ENCODE measurements around the gene KCNB1. TPM values are rescaled to one million over a fixed set of nuclear protein-coding genes. Genes with fewer than 3 reads are reported as not detected.

Gene KCNB1
- total RNA-seq, 1 experiment from 2014 or later = 0.09 TPM

DNA sequence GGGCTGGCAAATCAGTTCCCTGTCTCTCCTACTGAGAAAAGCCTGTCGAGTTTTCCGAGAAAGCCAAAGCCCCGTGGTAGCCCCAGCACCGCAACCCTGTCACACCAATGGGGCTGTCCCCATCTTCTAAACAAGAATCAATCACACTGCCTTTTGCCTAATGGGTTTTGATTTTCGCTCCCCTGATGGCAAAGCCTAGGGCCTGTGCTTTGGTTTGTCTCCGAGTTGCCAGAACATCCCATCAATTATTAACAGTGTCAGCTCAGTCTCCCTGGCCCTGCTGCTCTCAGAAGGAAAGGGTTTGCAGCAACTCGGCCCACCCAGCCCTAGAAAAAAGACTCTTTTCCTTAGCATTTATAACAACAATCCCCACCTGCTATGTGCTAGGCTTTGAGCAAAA, 4.2 kb downstream of the KCNB1 start:
- H3K4me3 Mint-ChIP-seq (ENCODE audit: unreplicated experiment) = no peak overlapping the region
- no TSS peak for BruUV-seq (replicated peaks)
- peak in 1 of 2 experiments; percentile 27 for DNase-seq
- peaks cover 2% of the 10 kb centered on the region; the same call in 1 of the 2 replicates for H3K27me3 ChIP-seq (replicated peaks; ENCODE audit: control insufficient read depth, insufficient read depth, low read length)
- H3K9me3 ChIP-seq = no peaks in the 10 kb centered on the region
- no peaks in the 10 kb centered on the region for H3K9me3 Mint-ChIP-seq (ENCODE audit: unreplicated experiment)
- peaks cover 5% of the 10 kb centered on the region; the same call in 1 of the 2 replicates for H3K4me1 ChIP-seq
- H3K36me3 Mint-ChIP-seq (ENCODE audit: insufficient read depth, unreplicated experiment) = no peaks in the 10 kb centered on the region
- no peaks in the 10 kb centered on the region for H3K36me3 ChIP-seq (ENCODE audit: control insufficient read depth, insufficient read depth, low read length)
- peaks cover 7% of the 10 kb centered on the region for H3K4me1 Mint-ChIP-seq (ENCODE audit: low read depth, unreplicated experiment)
- POLR2A ChIA-PET = no interaction called here
- TF ChIP-seq CTCF (IDR thresholded peaks at IDR 0.05; ENCODE audit: insufficient read depth in 1 of 2, low read depth in 1 of 2, low read length in 1 of 2, severe bottlenecking in 1 of 2, unreplicated experiment in 1 of 2) = no peak
- CTCF ChIA-PET = interaction anchor here (0.5 to 1.5 kb wide), 3 partner anchors 63 to 99 kb away, joined by 3 to 6 read pairs (median 5); no protein-coding TSS in a partner anchor
- H3K4me3 ChIP-seq (ENCODE audit: low read depth, low read length) = no peak overlapping the region
- H3K27me3 Mint-ChIP-seq (ENCODE audit: insufficient read depth, unreplicated experiment) = peaks cover 7% of the 10 kb centered on the region
- intact Hi-C loops (cut with micrococcal nuclease; ENCODE audit: unreplicated experiment) = no loop called here
- no peak overlapping the region for H3K27ac Mint-ChIP-seq (ENCODE audit: unreplicated experiment)

GRCh38 chr20:49477200-49477599, 5.3 kb downstream of the KCNB1 start:
- Histone ChIP-seq H3K4me1 (peaks cover 5% of the 10 kb centered on the region; the same call in 1 of the 2 replicates), H3K36me3 (ENCODE audit: control insufficient read depth, insufficient read depth, low read length) (no peaks in the 10 kb centered on the region), H3K9me3 (no peaks in the 10 kb centered on the region), H3K27me3 (replicated peaks; ENCODE audit: control insufficient read depth, insufficient read depth, low read length) (no peaks in the 10 kb centered on the region; the same call in 1 of the 2 replicates), H3K4me3 (ENCODE audit: low read depth, low read length) (no peak overlapping the region)
- no peak for DNase-seq
- TF ChIP-seq CTCF (IDR thresholded peaks at IDR 0.05; ENCODE audit: insufficient read depth in 1 of 2, low read depth in 1 of 2, low read length in 1 of 2, severe bottlenecking in 1 of 2, unreplicated experiment in 1 of 2) = no peak
- Mint-ChIP-seq H3K27ac (ENCODE audit: unreplicated experiment) (no peak overlapping the region), H3K4me3 (ENCODE audit: unreplicated experiment) (no peak overlapping the region), H3K36me3 (ENCODE audit: insufficient read depth, unreplicated experiment) (no peaks in the 10 kb centered on the region), H3K27me3 (ENCODE audit: insufficient read depth, unreplicated experiment) (peaks cover 4% of the 10 kb centered on the region), H3K4me1 (ENCODE audit: low read depth, unreplicated experiment) (peaks cover 7% of the 10 kb centered on the region), H3K9me3 (ENCODE audit: unreplicated experiment) (no peaks in the 10 kb centered on the region)
- intact Hi-C loops (cut with micrococcal nuclease; ENCODE audit: unreplicated experiment) = no loop called here
- CTCF ChIA-PET = interaction anchor here (1.5 kb wide), 1 partner anchor 64 kb away, joined by 5 read pairs; no protein-coding TSS in a partner anchor
- POLR2A ChIA-PET = no interaction called here
- no TSS peak for BruUV-seq (replicated peaks)

- Mint-ChIP-seq H3K9me3 (ENCODE audit: unreplicated experiment) (no peaks in the 10 kb centered on the region), H3K4me1 (ENCODE audit: low read depth, unreplicated experiment) (peaks cover 7% of the 10 kb centered on the region), H3K4me3 (ENCODE audit: unreplicated experiment) (no peak overlapping the region), H3K36me3 (ENCODE audit: insufficient read depth, unreplicated experiment) (no peaks in the 10 kb centered on the region), H3K27me3 (ENCODE audit: insufficient read depth, unreplicated experiment) (peaks cover 6% of the 10 kb centered on the region), H3K27ac (ENCODE audit: unreplicated experiment) (no peak overlapping the region)
- DNase-seq = no peak
- peaks cover 5% of the 10 kb centered on the region; the same call in 1 of the 2 replicates for H3K4me1 ChIP-seq
- intact Hi-C loops (cut with micrococcal nuclease; ENCODE audit: unreplicated experiment) = no loop called here
- POLR2A ChIA-PET = no interaction called here
- TF ChIP-seq CTCF (IDR thresholded peaks at IDR 0.05; ENCODE audit: insufficient read depth in 1 of 2, low read depth in 1 of 2, low read length in 1 of 2, severe bottlenecking in 1 of 2, unreplicated experiment in 1 of 2) = no peak
- H3K27me3 ChIP-seq (replicated peaks; ENCODE audit: control insufficient read depth, insufficient read depth, low read length) = peaks cover 1% of the 10 kb centered on the region
- BruUV-seq (replicated peaks) = no TSS peak
- H3K9me3 ChIP-seq = no peaks in the 10 kb centered on the region
- no peaks in the 10 kb centered on the region for H3K36me3 ChIP-seq (ENCODE audit: control insufficient read depth, insufficient read depth, low read length)
- H3K4me3 ChIP-seq (ENCODE audit: low read depth, low read length) = no peak overlapping the region
- CTCF ChIA-PET = interaction anchor here (1.8 kb wide), 1 partner anchor 9 kb away, joined by 12 read pairs; no protein-coding TSS in a partner anchor
These were observed 6.5 kb downstream of the KCNB1 start for GRCh38 chr20:49476016-49476355.

Data from Caco-2 (cell line).